ENCODE data around the gene FARS2. TPM values are rescaled to one million over a fixed set of nuclear protein-coding genes. Genes with fewer than 3 reads are reported as not detected.

FARS2 gene
- total and polyA plus RNA-seq, 11 donors: 11.4 to 24.6 (median 20.5) TPM

DNA sequence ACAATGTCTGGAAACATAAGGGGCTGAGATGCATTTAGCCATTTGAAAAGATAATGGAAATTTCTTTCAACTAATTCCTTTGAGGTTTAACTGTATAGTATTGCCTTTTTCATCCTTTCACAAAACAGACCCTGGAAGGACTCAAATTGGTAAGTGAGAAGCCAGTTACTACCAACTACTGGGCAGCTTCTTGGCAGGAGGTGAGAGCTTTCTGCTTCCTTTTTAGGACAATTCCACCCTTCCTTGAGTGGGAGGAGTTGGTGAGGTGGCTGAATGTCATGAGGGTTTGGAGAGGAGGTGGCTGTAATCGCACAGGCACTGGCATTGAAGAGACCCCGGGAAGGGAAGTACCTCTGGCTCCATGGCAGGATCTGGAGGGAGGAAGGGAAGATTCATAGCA is 404.4 kb downstream of the FARS2 start:
- Histone ChIP-seq H3K36me3 (no peaks in the 10 kb centered on the region), H3K4me3 (no peak overlapping the region), H3K4me1 (peaks cover 0 to 13% (median 0%) of the 10 kb centered on the region in 12 donors), H3K27ac (no peak overlapping the region), H3K27me3 (no peaks in the 10 kb centered on the region), H3K9me3 (no peaks in the 10 kb centered on the region)
- whole genome bisulfite sequencing, 4 donors: 86 to 92% (median 89%) methylated on average over 2 of the region's 2 CpGs
- TF ChIP-seq, protein P1, sequence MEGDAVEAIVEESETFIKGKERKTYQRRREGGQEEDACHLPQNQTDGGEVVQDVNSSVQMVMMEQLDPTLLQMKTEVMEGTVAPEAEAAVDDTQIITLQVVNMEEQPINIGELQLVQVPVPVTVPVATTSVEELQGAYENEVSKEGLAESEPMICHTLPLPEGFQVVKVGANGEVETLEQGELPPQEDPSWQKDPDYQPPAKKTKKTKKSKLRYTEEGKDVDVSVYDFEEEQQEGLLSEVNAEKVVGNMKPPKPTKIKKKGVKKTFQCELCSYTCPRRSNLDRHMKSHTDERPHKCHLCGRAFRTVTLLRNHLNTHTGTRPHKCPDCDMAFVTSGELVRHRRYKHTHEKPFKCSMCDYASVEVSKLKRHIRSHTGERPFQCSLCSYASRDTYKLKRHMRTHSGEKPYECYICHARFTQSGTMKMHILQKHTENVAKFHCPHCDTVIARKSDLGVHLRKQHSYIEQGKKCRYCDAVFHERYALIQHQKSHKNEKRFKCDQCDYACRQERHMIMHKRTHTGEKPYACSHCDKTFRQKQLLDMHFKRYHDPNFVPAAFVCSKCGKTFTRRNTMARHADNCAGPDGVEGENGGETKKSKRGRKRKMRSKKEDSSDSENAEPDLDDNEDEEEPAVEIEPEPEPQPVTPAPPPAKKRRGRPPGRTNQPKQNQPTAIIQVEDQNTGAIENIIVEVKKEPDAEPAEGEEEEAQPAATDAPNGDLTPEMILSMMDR (IDR thresholded peaks at IDR 0.05): no peak
- TF ChIP-seq POLR2A (IDR thresholded peaks at IDR 0.05): no peak
- DNase-seq (no peak), ATAC-seq (no peak)
- intact Hi-C loops (cut with DNase I): loop anchor here in 2 of 10 donors (10.0 kb wide), 2 partner anchors 191 to 201 kb away; no protein-coding TSS in a partner anchor

DNA sequence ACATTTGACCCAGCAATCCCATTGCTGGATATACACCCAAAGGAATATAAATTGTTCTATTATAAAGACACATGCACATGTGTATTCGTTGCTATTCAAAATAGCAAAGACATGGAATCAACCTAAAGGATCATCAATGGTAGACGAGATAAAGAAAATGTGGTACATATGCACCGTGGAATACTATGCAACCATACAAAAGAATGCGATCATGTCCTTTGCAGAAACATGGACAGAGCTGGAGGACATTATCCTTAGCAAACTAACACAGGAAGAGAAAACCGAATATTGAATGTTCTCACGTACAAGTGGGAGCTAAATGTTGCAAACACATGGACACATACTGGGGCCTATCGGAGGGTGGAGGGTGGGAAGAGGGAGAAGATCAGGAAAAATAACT is 405.4 kb downstream of the FARS2 start:
- no peaks in the 10 kb centered on the region for H3K36me3 ChIP-seq
- intact Hi-C loops (cut with DNase I): loop anchor here in 2 of 10 donors (10.0 kb wide), 2 partner anchors 192 to 202 kb away; no protein-coding TSS in a partner anchor
- no peak overlapping the region for H3K27ac ChIP-seq
- no peak for DNase-seq
- TF ChIP-seq, protein P1 (IDR thresholded peaks at IDR 0.05): no peak
- no peak for TF ChIP-seq POLR2A (IDR thresholded peaks at IDR 0.05)
- no peak for ATAC-seq
- no peak overlapping the region for H3K4me3 ChIP-seq
- WGBS, 4 donors: 79 to 99% (median 86%) methylated on average over 7 of the region's 7 CpGs
- H3K9me3 ChIP-seq: no peaks in the 10 kb centered on the region
- H3K27me3 ChIP-seq: no peaks in the 10 kb centered on the region
- H3K4me1 ChIP-seq: peaks cover 0 to 24% (median 5%) of the 10 kb centered on the region in 12 donors

DNA sequence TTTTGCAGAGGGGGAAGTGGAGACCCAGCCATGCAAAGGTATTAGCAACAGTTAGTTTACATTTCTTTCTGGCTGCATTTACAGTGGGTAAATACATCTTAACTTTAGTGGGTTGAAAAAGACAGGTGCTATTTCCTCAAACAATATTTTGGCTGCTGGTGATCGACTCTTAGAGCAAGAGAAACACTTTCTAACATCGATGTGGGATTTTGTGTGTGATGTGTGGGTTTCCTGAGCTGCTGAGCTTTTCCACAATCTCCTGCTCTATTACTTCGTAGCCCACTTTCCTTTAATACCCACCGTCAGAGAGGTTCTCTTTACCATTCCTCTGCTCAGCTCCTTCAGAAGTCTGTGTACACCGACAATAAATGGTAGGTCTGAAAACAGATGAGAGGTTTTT is 406.4 kb downstream of the FARS2 start:
- ATAC-seq (no peak), DNase-seq (no peak)
- intact Hi-C loops (cut with DNase I): loop anchor here in 2 of 10 donors (10.0 kb wide), 2 partner anchors 193 to 203 kb away; no protein-coding TSS in a partner anchor
- H3K27me3 ChIP-seq: no peaks in the 10 kb centered on the region
- no peaks in the 10 kb centered on the region for H3K9me3 ChIP-seq
- peaks cover 0 to 34% (median 8%) of the 10 kb centered on the region in 12 donors for H3K4me1 ChIP-seq
- H3K4me3 ChIP-seq: no peak overlapping the region
- H3K36me3 ChIP-seq: no peaks in the 10 kb centered on the region
- no peak overlapping the region for H3K27ac ChIP-seq
- 64 to 75% (median 73%) methylated on average over 5 of the region's 5 CpGs for WGBS, 4 donors
- TF ChIP-seq POLR2A (IDR thresholded peaks at IDR 0.05): no peak
- TF ChIP-seq, protein P1 (IDR thresholded peaks at IDR 0.05): no peak

DNA sequence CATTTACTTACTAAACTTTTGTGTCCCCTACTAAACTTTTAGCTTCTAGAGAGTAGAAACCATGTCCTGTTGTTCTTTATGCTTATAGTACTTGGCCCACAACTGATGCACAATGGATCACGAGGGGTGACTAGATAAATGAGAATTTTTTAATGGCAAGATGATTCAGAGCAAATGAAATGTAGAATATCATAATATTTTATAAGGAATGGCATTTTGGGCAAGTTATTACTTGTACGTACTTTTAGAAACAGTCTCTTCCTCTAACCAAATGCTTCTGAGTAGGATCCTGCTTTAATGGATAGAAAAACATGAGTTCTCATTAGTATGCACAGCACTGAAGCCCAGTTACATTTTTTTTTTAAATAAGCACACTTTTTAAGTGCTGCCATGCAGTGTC is 409.1 kb downstream of the FARS2 start:
- DNase-seq (no peak), ATAC-seq (no peak)
- Histone ChIP-seq H3K27ac (peak overlapping the region in 1 of 12 donors; percentile 85), H3K4me3 (no peak overlapping the region), H3K9me3 (no peaks in the 10 kb centered on the region), H3K27me3 (no peaks in the 10 kb centered on the region), H3K4me1 (peaks cover 0 to 55% (median 8%) of the 10 kb centered on the region in 12 donors), H3K36me3 (no peaks in the 10 kb centered on the region)
- intact Hi-C loops (cut with DNase I): no loop called here
- WGBS, 4 donors: 94 to 99% (median 97%) methylated on average over 2 of the region's 2 CpGs
- TF ChIP-seq, protein P1 (IDR thresholded peaks at IDR 0.05): no peak
- no peak for TF ChIP-seq POLR2A (IDR thresholded peaks at IDR 0.05)
